GM12875 (cell line): ENCODE data around the gene CTDSPL.
"Not testable (repeated sequence)": the region's sequence is repeated elsewhere in the genome, so short reads cannot be mapped to it uniquely, and the experiment has no call there.

ENCODE experiments used
- H3K4me3 ChIP-seq: one replicate; pipeline ENCODE4 v1.5.1; 2011; ENCODE audit warnings: low read depth, low read length, control low read depth
- CTCF ChIP-seq: IDR thresholded peaks from 2 replicates; pipeline ENCODE4 v1.5.1; 2011; ENCODE audit warnings: low read depth, mild to moderate bottlenecking, control low read depth, inconsistent platforms, low read length, moderate library complexity, borderline replicate concordance; ENCODE audit not compliant: insufficient read depth

Gene CTDSPL

GRCh38 chr3:37987751-37988179 is 126.1 kb downstream of the CTDSPL start:
- no peak overlapping the region for H3K4me3 ChIP-seq
- TF ChIP-seq CTCF: no peak

GRCh38 chr3:37988376-37988775 is 126.7 kb downstream of the CTDSPL start:
- H3K4me3 ChIP-seq: not testable (repeated sequence)

GRCh38 chr3:37988931-37989525 is 127.3 kb downstream of the CTDSPL start:
- H3K4me3 ChIP-seq: no peak overlapping the region
- no peak for TF ChIP-seq CTCF

- H3K4me3 ChIP-seq: no peak overlapping the region
Observed at GRCh38 chr3:37989821-37990480, 128.3 kb downstream of the CTDSPL start.

GRCh38 chr3:37990527-37990926 is 128.8 kb downstream of the CTDSPL start, which contains the start of gene VILL:
Gene VILL (plus strand): TSS chr3:37990786. CDS start chr3:37993673, 2,887 bp downstream.
- H3K4me3 ChIP-seq: no peak within 1 kb of the TSS
- TF ChIP-seq CTCF: no peak

More at GRCh38 chr3:37989821-37990480, 128.3 kb downstream of the CTDSPL start:
- no peak for TF ChIP-seq CTCF

- no peak overlapping the region for H3K4me3 ChIP-seq
- TF ChIP-seq CTCF: no peak
Observed at GRCh38 chr3:37991109-37991508, 129.4 kb downstream of the CTDSPL start.

- no peak overlapping the region for H3K4me3 ChIP-seq
- no peak for TF ChIP-seq CTCF
Observed at GRCh38 chr3:37991823-37992222, 130.1 kb downstream of the CTDSPL start.
